LNCaP clone FGC (cell line): Measurements from ENCODE around the gene LAPTM4A.

Experiments
- DNase-seq: peaks from one replicate; pipeline ENCODE4 v3.0.0-alpha.2; 2011; ENCODE audit warnings: low read depth
- H3K4me3 ChIP-seq: 2 replicates; pipeline ENCODE4 v1.5.1; 2011; ENCODE audit warnings: mild to moderate bottlenecking, low read depth, low read length, control low read depth
- TF ChIP-seq, protein P1 (sequence below): IDR thresholded peaks from 2 replicates; pipeline ENCODE4 v1.5.1; 2012; ENCODE audit warnings: mild to moderate bottlenecking; ENCODE audit not compliant: control insufficient read depth, insufficient read depth; ENCODE audit errors: extremely low read depth

LAPTM4A gene

DNA sequence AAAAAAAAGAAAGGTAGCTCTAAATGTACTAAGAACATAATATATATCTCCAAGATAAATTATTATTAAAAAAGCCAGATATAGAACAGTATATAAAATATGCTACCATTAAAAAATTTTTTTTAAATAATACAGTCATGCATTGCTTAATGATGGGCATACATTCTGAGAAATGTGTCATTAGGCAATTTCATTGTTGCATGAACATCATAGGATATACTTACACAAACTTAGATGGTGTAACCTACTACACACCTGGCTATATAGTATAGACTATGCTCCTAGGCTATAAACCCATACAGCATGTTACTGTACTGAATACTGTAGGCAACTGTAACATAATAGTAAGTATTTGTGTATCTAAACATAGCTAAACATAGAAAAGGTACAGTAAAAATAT, 18.3 kb upstream of the LAPTM4A start:
- no peak overlapping the region for H3K4me3 ChIP-seq
- no peak for DNase-seq
- TF ChIP-seq, protein P1, sequence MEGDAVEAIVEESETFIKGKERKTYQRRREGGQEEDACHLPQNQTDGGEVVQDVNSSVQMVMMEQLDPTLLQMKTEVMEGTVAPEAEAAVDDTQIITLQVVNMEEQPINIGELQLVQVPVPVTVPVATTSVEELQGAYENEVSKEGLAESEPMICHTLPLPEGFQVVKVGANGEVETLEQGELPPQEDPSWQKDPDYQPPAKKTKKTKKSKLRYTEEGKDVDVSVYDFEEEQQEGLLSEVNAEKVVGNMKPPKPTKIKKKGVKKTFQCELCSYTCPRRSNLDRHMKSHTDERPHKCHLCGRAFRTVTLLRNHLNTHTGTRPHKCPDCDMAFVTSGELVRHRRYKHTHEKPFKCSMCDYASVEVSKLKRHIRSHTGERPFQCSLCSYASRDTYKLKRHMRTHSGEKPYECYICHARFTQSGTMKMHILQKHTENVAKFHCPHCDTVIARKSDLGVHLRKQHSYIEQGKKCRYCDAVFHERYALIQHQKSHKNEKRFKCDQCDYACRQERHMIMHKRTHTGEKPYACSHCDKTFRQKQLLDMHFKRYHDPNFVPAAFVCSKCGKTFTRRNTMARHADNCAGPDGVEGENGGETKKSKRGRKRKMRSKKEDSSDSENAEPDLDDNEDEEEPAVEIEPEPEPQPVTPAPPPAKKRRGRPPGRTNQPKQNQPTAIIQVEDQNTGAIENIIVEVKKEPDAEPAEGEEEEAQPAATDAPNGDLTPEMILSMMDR: no peak

DNA sequence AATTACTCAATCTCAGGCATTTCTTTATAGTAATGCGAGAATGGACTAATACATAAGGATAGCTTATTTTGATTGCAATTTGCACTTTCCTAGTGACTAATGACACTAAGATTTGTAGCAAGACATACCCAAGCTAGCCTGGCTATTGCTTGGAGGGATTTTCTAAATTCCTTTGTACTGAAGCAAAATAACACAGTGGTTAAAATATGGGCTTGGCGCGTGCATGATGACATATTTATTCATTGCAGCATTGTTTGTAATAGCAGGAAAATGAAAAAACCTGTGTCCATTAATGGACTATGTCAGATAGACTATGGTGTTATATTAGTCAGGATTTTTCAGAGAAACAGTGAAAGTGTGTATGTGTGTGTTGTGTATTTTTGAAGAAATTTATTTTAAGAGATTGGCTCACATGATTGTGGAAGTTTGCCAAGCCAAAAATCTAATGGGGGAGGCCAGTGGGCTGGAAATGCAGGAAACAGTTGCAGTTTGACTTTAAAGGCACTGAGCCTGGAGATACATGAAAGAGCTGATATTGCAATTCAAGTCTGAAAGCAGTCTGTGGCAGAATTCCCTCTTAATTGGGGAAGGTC, 16.7 kb upstream of the LAPTM4A start:
- no peak overlapping the region for H3K4me3 ChIP-seq
- no peak for DNase-seq
- TF ChIP-seq, protein P1: no peak

DNA sequence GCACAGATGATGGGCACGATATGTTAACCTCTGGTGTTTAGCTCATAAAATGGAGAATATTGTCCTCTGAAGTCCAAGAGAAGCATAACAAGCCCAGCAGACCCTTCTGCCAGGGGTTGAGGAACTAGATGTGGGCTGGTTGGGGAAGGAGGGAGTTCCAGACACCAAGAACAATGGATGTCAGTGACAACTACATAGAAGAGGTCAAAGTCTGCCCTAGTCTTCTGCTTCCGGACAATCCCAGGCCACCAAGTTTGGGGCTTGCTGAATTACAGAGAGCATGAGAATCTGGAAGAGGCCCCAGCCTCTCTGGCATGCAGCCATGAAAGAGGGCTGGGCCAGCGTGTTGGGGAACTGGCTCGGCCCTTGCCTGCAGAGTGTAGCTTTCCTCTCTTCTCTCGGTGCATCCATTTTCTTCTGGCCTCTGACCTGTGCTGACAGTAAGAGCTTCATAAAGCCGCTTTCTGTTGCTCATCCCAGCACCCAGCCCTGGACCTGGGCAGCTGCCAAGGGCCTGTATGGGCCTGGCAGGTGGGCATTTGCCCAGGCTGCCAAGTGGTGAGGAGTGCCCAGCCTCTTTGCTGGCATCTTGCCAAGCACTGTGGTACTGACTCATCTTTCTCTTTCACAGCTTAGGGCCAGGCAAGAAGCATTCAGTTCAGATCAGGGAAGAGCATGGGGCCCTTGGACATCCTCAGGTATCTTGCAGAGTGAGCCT, 14.6 kb upstream of the LAPTM4A start:
- DNase-seq: no peak
- TF ChIP-seq, protein P1: no peak
- no peak overlapping the region for H3K4me3 ChIP-seq

DNA sequence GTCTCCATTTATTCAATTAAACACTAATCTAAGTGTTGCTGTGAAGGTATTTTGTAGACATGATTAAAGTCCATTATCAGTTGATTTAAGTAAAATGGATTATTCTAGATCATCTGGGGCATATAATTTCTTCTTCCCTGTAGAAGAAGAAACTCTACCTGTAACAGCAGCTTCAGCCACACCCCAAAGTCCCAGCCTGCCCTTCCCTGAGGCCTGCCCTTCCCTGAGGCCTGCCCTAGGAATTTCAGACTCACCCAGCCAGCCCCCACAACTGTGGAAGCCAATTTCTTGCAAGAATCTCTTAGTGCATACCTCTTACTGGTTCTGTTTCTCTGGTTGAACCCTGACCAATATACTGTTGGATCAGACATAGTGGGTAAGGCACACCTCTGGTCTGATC, 13.4 kb upstream of the LAPTM4A start:
- TF ChIP-seq, protein P1: no peak
- DNase-seq: no peak
- H3K4me3 ChIP-seq: no peak overlapping the region

DNA sequence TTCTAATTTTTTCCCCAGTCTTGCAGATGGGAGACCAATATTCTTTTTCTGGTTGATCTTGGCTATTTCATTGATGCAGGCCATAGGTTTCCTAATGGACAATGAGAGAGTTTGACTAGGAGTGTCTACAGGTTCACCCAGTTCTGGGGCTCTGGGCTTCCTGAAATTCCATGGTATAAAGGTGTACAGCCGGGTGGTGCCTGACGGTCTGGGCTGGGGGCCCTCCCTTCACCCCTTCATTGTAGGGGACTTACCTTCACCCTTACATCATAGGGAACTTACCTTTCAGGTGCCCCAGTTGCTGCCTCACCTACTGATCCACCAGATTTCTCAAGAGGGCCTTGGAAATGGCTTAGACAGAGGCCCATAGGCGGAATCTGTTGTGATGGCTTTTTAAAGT, 13.0 kb upstream of the LAPTM4A start:
- H3K4me3 ChIP-seq: no peak overlapping the region
- TF ChIP-seq, protein P1: no peak
- no peak for DNase-seq

DNA sequence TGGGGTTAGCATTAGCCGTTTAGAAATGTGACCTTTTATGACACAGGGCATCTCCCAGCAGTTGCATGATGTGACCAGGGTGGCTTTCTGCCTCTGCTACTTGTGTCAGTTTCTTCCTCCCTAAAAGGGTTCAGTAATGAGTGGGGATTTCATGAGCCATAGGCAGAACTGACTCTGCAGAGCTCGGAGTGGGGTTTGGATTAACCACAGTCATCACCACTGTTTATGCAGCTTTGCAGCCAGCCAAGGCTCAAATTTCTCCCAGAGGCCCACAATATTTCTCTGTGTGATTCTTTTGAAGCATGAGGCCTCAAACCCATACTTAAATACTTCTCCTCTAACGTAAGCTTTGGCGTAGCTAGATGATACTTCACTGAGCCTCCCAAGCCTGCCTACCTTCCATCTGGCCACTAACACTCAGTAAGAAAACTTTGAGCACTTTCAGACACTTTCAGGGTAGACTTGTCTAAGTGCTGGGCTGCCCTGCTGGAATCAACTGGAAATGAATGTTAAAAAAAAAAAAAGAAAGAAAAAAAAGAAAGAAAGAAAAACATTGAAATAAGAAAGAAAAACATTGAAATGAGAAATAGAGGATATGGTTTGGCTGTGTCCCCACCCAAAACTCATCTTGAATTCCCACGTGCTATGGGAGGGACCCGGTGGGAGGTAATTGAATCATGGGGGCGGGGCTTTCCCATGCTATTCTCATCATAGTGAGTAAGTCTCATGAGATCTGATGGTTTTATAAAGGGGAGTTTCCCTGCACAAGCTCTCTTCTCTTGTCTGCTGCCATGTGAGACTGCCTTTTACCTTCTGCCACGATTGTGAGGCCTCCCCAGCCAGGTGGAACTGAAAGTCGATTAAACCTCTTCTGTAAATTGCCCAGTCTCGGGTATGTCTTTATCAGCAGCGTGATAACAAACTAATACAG, 11.5 kb upstream of the LAPTM4A start:
- no peak overlapping the region for H3K4me3 ChIP-seq
- no peak for DNase-seq
- TF ChIP-seq, protein P1: no peak
